ENCODE measurements around the gene ZCCHC7. TPM values are rescaled to one million over a fixed set of nuclear protein-coding genes. Genes with fewer than 3 reads are reported as not detected.
A peak's percentile ranks its signal among the peaks of the same experiment; 100 is the strongest.

ZCCHC7 gene
- total and polyA plus RNA-seq, 2 experiments from 2014 or later: 29.8 to 38.8 TPM

DNA sequence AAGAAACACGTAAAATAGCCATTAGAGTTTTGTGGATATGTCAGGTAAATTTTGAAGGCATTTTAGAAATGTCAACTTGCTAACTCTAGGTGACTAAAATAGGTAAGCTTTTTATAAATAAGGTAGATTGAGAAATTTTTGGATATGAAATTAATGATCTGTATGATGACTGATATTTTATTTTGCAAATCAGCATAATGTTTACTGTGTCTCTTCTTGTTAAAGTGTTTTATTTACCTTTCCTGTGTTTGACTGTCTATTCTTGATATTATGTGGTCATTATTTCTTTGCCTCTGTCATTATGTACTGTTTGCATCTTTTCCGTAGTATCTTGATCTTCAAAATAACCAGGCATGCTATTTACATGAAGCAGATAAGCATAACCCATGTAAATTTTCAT, 58.4 kb downstream of the ZCCHC7 start (continued):
- TF ChIP-seq JUNB (IDR thresholded peaks at IDR 0.05; ENCODE audit: unreplicated experiment) (no peak), EZH2 (IDR thresholded peaks at IDR 0.05; ENCODE audit: low read depth, unreplicated experiment) (no peak), STAT1 (IDR thresholded peaks at IDR 0.05; ENCODE audit: unreplicated experiment) (no peak)

DNA sequence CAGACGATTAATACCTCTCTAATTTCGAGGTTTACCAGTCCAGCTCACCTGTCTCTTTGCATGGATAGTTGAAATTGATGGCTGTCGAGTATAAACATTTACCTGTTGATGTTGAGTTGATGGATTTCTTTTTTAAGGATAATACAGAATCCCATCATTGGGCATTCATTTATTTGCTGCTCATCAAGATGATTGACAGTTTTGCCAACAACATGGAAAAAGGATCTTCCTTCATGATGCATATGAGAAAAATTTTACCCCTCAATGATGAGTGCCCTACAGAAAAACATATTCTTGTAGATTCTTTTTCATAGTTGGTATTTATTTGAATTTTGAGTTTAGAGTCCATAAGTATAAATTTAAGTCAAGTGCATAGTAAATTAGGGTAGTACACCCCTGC, 59.2 kb downstream of the ZCCHC7 start:
- Histone ChIP-seq H3K27me3 (ENCODE audit: insufficient read depth) (no peaks in the 10 kb centered on the region), H3K4me1 (ENCODE audit: insufficient read depth) (peaks cover 16% of the 10 kb centered on the region), H3K4me2 (no peak overlapping the region), H3K79me2 (replicated peaks; ENCODE audit: insufficient read depth) (0 out of 2 replicates have a peak, but pooled peaks cover 2% of the 10 kb centered on the region), H4K20me1 (replicated peaks; ENCODE audit: insufficient read depth) (no peaks in the 10 kb centered on the region), H3K4me3 (no peak overlapping the region), H3K9me2 (ENCODE audit: insufficient read depth) (no peaks in the 10 kb centered on the region), H3K36me3 (ENCODE audit: insufficient read depth) (peaks cover 2% of the 10 kb centered on the region; the same call in 1 of the 2 replicates), H3K27ac (ENCODE audit: low read depth) (no peak overlapping the region), H2AFZ (no peak overlapping the region), H3F3A (replicated peaks; ENCODE audit: low read depth) (no peaks in the 10 kb centered on the region)
- no peaks in the 10 kb centered on the region for H3K27me3 Mint-ChIP-seq (ENCODE audit: insufficient read depth, low read depth, poor library complexity)
- no peak overlapping the region for H3K4me3 Mint-ChIP-seq
- peaks cover 10% of the 10 kb centered on the region for H3K4me1 Mint-ChIP-seq
- no peak for TF ChIP-seq NANOG (IDR thresholded peaks at IDR 0.05; ENCODE audit: borderline replicate concordance)
- TF ChIP-seq, protein P1, sequence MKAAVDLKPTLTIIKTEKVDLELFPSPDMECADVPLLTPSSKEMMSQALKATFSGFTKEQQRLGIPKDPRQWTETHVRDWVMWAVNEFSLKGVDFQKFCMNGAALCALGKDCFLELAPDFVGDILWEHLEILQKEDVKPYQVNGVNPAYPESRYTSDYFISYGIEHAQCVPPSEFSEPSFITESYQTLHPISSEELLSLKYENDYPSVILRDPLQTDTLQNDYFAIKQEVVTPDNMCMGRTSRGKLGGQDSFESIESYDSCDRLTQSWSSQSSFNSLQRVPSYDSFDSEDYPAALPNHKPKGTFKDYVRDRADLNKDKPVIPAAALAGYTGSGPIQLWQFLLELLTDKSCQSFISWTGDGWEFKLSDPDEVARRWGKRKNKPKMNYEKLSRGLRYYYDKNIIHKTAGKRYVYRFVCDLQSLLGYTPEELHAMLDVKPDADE (IDR thresholded peaks at IDR 0.05): no peak
- no peak for TF ChIP-seq POLR2AphosphoS5 (IDR thresholded peaks at IDR 0.05; ENCODE audit: low read depth)
- H3K27ac Mint-ChIP-seq: no peak overlapping the region
- DNase-seq (ENCODE audit: low spot score) (no peak), ATAC-seq (no peak)
- H3K36me3 Mint-ChIP-seq (ENCODE audit: low read depth): peaks cover 4% of the 10 kb centered on the region; the same call in 2 of the 3 replicates
- no peaks in the 10 kb centered on the region for H3K9me3 Mint-ChIP-seq

DNA sequence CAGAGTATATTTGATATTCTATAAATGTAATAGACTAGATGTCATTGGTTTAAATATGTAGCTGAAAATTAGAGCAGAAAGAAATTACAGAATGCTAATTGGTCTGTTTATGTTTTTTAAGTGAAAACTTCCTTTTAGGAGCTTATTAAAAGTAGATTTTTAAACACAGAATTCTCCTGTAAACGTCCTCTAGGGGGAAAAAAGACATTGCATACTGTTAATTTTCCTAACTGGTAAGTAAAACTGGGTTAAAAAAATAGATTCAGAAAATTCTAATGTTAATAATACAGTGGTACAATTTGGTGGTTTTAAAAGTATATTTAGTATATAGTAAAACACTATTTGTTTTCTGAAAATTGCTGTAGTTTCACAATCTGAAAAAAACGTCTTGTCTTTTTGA, 59.8 kb downstream of the ZCCHC7 start:
- Mint-ChIP-seq H3K27me3 (ENCODE audit: insufficient read depth, low read depth, poor library complexity) (no peaks in the 10 kb centered on the region), H3K27ac (no peak overlapping the region), H3K9me3 (no peaks in the 10 kb centered on the region), H3K4me1 (peaks cover 15% of the 10 kb centered on the region), H3K4me3 (no peak overlapping the region), H3K36me3 (ENCODE audit: low read depth) (peaks cover 4% of the 10 kb centered on the region; the same call in 2 of the 3 replicates)
- TF ChIP-seq, protein P2, sequence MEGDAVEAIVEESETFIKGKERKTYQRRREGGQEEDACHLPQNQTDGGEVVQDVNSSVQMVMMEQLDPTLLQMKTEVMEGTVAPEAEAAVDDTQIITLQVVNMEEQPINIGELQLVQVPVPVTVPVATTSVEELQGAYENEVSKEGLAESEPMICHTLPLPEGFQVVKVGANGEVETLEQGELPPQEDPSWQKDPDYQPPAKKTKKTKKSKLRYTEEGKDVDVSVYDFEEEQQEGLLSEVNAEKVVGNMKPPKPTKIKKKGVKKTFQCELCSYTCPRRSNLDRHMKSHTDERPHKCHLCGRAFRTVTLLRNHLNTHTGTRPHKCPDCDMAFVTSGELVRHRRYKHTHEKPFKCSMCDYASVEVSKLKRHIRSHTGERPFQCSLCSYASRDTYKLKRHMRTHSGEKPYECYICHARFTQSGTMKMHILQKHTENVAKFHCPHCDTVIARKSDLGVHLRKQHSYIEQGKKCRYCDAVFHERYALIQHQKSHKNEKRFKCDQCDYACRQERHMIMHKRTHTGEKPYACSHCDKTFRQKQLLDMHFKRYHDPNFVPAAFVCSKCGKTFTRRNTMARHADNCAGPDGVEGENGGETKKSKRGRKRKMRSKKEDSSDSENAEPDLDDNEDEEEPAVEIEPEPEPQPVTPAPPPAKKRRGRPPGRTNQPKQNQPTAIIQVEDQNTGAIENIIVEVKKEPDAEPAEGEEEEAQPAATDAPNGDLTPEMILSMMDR (conservative IDR thresholded peaks at IDR 0.05; ENCODE audit: low read depth in 2 of 2): peak in 1 of 2 experiments; percentile 40; a peak in 2 of 4 replicates
- no peak for TF ChIP-seq ZNF331 (CRISPR knock-in tag; IDR thresholded peaks at IDR 0.05; ENCODE audit: low read depth)
- no peak overlapping the region for H3K27ac ChIP-seq (ENCODE audit: low read depth)
- H3F3A ChIP-seq (replicated peaks; ENCODE audit: low read depth): no peaks in the 10 kb centered on the region
- no peak overlapping the region for H2AFZ ChIP-seq
- H3K79me2 ChIP-seq (replicated peaks; ENCODE audit: insufficient read depth): 0 out of 2 replicates have a peak, but pooled peaks cover 2% of the 10 kb centered on the region
- peaks cover 2% of the 10 kb centered on the region; the same call in 1 of the 2 replicates for H3K36me3 ChIP-seq (ENCODE audit: insufficient read depth)
- ATAC-seq: no peak
- H3K4me3 ChIP-seq: no peak overlapping the region
- peaks cover 21% of the 10 kb centered on the region for H3K4me1 ChIP-seq (ENCODE audit: insufficient read depth)
- no peaks in the 10 kb centered on the region for H3K9me2 ChIP-seq (ENCODE audit: insufficient read depth)
- DNase-seq (ENCODE audit: low spot score): no peak
- H3K4me2 ChIP-seq: no peak overlapping the region
- H3K27me3 ChIP-seq (ENCODE audit: insufficient read depth): no peaks in the 10 kb centered on the region
- no peaks in the 10 kb centered on the region for H4K20me1 ChIP-seq (replicated peaks; ENCODE audit: insufficient read depth)
